HCEC 1CT (cell line): Measurements from ENCODE around the gene SPATA18.
A peak's percentile ranks its signal among the peaks of the same experiment; 100 is the strongest.

Experiments
- DNase-seq: peaks from one replicate; pipeline ENCODE4 v3.0.0-alpha.2; 2017

SPATA18 gene, protein sequence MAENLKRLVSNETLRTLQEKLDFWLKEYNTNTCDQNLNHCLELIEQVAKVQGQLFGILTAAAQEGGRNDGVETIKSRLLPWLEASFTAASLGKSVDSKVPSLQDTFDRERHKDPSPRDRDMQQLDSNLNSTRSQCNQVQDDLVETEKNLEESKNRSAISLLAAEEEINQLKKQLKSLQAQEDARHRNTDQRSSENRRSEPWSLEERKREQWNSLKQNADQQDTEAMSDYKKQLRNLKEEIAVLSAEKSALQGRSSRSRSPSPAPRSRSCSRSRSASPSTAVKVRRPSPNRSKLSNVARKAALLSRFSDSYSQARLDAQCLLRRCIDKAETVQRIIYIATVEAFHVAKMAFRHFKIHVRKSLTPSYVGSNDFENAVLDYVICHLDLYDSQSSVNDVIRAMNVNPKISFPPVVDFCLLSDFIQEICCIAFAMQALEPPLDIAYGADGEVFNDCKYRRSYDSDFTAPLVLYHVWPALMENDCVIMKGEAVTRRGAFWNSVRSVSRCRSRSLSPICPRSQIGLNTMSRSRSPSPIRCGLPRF

DNA sequence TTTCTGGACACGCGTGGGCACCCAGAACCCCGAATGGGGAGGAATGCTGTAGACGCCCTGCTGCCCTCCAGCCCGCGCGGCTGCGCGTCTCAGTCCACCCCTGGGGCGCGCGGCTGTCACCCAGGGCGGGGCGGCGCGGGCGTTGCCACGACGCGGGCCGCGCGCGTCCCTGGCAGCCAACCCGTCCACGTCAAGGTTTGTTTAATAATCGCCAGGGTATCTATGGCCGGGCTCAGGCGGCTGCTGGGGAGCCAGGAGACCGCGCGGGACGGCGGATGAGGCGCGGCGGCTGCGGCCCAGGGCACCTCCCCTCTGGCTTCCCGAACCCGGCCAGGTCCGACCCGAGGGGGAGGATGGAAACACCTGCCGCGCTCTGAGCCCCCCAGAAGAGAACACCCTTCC lies at the start of gene SPATA18:
Gene SPATA18, plus strand, starts transcription at position 92 of the 402 bp plus-strand sequence. CDS start 401 bp downstream, outside the sequence.
- DNase-seq: no peak

DNA sequence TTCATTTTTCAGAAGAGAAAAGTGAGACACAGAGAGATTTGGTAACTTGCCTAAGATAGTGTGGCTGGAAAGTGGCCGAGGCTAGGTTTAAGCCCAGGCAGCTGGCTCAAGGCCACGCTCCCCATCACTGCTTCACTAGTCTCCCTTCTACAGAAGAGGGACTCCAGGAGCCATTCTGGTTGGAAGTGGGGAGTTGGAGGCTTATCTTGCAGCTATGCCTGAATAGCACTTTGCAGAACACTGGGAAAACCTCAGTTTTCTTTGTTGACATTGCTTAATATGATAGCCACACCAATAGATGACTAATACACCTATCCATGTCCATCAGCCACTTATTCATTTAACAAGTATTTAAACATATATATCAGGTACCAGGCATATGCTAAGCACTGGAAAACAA lies 49.5 kb upstream of the SPATA18 start:
- DNase-seq: no peak

DNA sequence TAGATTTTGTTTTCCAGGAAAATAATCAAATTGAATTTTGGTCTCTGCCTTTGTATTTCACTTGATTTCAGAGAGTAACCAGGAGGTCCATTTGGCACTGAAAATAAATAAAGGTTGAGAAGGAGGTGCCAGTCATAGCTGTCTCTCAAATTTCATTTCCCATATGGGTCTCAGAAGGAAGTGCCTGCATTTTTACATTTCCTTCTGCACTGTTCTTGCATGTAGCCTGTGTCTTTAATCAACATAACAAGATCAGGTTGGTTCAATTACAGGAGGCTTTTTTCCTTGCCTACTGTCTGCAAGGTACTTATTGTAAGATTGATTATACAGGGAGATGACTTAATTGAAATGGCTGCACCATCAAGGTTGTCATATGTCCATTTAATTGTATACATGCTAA lies 46.7 kb upstream of the SPATA18 start:
- DNase-seq: no peak

DNA sequence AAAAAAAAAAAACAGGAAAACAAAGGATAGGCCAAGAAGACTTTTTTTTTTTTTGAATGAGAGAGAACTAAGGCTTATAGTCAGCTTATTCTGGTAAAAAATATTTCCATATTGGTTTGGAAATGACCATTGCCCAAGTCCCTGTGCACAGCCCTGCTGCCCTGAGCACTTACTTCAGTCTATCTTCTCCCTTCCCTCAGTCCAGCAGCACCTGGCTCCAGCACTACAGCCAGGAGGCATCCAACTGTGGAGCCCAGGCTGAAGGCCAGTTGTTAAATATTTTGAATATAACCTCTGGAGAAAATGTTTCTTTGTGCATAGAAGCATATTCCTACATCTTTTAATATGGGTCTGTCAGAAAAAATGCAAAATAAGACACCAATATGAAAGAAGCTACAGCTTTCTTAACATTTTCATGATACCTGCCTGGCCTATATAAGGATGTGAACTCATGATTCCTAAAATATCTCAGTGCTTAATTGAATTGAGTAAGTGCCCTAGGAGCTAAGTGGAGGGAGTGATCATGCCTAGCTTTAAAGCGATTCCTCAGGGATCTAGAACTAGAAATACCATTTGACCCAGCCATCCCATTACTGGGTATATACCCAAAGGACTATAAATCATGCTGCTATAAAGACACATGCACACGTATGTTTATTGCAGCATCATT lies 45.4 kb upstream of the SPATA18 start:
- no peak for DNase-seq

DNA sequence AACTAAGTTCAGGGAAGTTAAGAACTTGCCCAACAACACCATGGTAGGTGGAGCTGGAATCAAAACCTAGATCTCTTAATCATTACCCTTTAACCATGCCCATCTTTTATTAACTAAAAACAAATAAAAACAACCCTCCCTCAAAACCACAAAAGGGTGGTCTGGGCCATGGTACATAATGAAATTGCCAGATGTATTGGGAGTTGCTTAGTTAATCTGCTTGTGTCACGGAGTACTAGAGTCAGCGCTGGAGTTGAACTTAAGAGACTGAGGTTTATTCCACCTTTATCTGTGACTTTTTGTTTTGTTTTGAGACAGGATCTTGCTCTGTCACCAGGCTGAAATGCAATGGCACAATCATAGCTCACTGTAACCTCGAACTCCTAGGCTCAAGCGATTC lies 44.2 kb upstream of the SPATA18 start:
- no peak for DNase-seq

DNA sequence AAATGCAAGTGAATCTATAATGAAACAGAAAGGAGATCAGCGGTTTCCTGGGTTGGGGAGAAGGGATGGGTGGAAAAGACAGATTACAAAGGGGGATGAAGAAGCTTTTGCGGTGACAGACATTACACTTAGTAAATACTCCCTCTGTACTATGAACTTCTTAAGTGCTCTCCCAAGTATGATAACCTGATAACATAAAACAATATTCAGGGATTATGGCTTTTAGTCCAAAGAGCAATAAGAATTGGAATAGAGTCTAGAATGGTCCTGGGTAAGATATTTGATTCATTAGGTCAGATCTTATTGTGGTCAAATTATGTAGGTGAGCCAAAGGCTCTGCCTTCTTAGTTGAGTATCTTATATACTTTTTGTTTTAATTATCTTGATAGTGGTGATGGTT lies 40.1 kb upstream of the SPATA18 start:
- DNase-seq: no peak

DNA sequence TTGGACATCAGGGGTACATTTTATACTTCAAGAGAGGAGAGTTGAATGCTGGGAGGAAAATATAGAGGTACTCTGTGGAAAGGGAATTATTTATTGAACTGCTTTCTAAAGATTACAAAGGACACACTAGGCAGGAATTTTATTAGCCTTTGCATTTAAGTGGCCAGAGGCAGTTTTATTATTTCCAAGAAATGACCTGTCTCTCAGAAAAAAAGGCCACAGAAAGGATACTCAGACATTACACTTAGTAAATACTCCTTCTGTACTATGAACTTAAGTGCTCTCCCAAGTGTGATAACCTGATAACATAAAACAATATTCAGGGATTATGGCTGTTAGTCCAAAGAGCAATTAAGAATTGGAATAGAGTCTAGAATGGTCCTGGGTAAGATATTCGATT lies 38.5 kb upstream of the SPATA18 start:
- no peak for DNase-seq

DNA sequence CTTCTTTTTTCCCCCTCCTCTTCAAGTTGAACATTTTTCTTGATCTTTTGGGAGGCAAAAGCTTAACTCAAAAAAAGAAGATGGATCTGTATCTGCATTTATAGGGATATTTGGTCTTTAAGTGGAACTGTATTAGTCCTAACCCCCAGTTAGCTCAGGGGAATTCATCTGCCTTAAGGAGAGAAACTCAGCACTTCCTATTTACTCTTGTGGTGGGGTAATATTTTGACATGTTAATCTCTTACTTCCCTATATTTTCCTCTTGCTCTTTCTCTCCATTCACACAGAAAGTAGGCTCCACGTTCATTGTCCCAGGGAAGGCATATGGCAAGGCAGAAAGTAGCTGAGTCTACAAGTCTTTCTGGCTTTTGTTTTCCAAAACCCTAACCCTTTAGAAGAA lies 36.2 kb upstream of the SPATA18 start:
- no peak for DNase-seq

DNA sequence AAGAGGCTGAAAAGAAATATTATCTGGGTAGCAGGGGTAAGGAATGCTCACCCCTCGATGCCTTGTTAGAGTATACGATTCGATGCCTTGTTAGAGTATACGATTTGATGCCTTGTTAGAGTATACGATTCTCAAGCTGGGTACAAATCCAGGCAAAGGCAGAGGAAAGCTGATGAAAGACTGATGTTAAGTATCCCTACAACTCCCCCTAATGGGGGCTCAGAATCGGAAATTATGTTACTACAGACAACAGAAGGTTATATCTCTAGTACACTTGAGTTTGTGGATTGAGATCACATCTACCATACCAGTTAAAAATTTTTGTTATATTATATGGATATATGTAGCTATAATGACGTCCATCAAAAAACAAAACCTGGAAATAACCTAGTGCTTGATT lies 35.7 kb upstream of the SPATA18 start:
- no peak for DNase-seq

DNA sequence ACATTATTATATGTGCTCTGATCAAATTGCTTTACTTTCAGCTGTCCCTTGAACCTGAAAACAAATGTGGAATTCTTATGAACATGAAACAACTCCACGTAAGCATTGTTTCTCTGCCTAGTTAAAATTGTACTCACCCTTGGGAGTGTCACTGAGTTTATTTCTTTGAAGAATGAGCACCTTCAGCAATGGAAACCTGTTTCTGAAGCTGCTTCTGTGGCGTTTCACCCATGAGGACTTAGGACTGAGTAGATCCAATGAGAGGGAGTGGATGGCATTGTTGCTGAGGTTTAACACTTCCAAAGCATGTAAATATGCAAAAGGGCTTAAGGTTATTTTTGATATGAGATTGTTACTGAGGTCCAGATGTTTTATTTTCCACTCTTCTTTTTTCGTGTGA lies 34.1 kb upstream of the SPATA18 start:
- no peak for DNase-seq

DNA sequence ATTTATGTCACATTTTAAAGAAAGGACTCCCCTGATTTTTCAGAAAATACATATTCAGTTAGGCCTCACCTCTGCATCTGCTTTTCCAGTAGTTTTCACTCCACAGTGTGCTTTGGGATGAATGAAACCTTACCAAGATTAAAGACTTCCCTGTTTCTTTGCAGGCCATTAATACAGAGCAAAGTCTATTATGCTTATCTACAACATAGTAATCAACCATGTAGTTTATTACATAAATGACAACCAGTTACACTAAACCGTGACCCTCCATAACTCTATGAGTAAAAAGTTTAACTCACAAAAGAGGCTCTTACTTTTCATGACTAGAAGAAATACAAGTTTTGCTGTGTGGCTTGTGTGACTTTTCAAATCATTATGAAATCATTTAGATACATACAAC lies 33.3 kb upstream of the SPATA18 start:
- no peak for DNase-seq

DNA sequence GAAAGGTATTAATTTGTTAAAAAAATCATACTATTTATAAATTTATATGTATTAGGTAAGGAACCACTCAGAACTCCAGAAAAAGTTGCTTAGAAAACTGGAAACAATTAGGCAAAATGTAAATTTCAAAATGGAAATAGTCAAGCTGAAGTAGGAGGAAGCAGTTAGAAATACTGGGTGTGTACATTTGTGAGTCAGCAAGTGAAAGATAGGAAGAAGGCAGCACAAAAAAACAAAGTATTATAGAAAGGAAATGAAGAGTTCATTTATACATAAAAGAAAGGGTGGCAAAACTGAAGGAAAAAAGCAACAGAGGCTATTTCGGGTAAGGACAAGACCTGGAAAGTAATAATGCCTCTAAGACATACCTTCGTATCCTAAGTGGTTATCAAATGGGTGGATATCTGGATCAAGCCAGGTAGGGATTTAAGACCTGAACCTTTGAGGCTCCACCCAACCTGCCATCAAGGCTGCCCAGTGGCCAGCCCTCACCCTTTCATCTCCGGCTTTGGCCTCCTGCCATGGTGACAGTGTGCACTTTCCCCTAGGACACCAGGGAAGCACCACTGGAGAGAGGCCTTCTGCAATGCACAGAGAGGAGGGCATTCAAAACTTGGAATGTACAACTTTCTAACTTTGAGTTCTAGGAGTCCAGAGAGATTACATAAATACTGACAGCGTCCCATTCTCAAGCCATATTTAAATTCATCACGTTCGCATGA lies 31.0 kb upstream of the SPATA18 start, which contains the start of gene LRRC66:
Gene LRRC66, minus strand, starts transcription at position 428 of the 722 bp plus-strand sequence. CDS start 2,750 bp downstream, outside the sequence.
- DNase-seq: no peak

DNA sequence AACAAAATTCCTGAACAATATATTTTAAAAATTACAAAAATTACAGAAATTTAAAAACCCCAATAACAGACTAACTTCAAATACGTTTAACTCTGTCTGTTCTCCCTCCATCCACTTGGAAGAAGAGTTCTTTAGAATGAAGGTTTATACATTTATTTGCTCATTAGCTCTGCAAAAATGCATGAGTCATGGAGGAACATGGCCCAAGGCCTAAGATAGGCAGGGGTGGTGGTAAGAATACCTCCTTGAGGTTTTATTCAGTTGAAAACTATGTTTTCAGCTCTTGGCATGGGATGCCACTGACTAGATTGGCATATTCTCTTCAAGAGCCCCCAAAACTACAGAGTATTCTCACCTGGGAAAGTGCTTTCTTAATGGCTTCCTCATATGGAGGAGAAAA lies 22.1 kb upstream of the SPATA18 start:
- DNase-seq: peak; percentile 32

DNA sequence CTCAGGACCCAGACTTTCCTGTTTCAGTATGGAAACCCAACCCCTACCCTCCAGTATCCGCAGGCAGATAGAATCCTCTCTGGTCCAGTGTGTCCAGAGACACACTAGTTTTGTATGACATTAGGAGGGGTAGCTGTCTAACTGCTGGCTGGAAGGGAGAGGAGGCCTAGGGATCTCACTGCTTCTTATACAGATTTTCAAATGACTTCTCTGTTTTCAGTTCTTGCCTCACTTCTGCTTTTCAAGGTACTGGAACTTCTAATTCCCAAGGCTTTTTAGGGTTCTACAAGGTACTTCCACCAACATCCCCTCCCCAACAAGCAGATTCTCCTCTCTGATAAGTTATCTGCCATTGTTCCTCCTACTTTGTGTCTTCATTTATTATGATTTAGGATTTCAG lies 19.1 kb upstream of the SPATA18 start:
- DNase-seq: no peak

DNA sequence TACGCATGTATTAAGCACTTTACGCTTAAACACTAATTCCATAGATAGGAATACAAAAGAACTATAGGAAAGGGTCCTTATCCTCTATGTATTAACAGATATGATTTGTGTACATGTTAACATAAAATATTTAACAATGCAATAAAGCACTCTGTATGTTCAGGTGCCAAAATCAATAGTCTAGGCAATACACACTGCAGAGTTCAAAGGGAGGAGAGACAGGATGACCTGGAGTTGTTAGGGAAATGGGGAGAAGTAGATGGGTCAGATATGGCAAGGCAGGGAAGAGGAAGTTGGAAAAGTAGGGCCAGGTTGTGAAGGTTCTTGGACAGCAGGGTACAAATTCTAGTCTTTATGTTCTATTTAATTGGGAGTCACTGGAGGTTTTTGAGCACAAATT lies 15.9 kb upstream of the SPATA18 start:
- no peak for DNase-seq

DNA sequence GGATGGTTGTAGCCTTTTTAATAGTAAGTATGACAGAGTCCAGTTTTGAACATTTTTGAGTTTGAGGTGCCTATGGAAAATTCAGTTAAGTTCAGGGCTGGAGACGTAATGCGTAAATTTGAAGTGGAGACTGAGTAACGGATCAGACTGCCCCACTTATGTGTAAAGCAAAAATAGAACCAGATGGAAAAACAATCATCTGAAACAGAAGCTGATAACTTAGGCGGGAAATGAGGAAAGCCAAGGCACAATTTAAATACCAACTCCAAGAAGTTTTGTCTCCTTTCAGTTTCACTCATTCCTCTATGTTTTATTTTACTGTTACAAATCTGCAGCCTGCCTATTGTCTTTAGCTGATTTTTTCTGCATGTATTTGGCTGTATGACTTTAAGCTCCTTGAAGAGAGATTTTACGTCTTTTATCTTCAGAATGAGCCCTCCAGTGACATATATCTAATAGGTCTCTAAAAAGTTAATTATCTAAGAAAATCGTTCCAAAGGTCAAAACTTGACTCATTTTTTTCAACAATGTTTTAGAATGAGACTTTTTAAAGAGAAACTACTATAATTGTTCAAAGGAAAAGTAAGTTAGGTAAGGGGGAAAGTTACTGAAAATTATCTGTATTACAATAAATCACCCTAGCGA lies 14.1 kb upstream of the SPATA18 start:
- DNase-seq: no peak

DNA sequence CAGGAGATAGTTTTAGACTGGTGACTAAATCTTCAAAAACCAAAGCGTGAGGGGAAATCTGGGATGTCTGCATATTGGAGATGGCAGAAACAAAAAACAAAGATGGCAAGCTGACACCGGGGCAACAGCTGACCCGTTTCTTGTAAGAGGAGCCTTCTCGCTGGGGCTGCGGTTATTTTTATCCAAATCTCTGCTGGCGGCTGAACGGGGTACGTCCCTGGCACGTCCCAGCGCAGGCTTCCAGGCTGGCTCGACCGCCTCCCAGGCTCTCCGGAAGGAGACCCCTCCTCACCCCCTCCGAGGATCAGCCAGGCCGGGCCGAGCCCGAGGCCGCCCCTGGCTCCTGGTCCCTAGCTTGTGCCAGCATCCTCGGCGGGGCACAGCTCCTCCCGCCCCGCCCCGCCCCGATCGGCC lies 13.4 kb upstream of the SPATA18 start:
- DNase-seq: peak; percentile 7

DNA sequence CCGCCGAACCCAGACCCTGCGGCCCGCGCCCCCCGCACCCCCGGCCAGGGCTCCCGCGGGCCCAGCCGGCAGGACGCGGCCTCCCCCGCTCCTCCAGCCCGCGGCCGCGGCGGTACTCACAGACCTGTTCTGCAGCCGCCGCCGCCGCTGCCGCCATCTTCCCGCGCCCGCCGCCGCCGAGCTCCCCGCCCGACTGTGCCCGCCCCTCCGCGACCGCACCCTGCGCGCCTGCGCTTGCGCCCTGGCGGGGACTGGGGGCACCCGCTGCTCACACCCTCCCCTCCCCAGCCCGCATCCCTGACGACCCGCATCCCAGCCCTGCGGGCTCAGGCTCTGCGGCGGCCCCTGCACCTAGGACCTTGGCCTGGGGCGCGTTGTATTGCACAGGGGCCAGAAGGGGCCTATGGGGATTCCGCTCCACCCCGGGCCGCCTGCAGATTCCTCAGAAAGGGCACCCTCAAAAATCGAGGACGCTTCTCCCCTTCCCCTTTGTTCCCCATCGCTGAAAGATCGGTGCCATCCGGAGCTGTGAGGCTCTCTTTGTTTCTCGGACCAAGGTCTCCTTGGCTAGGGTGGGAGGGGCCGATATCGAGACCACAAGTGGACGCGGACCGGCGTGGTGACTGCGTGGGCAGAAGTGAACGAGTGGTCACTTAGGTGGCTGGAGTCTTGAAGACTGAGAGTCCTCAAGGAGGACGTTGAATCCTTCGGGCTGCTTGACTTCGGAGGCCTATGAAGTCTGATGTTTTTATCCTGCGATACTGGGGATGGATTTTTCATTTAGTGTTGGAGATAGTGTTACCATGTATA lies 12.8 kb upstream of the SPATA18 start, which contains the start of gene SGCB:
Gene SGCB, minus strand, starts transcription at position 197 of the 810 bp plus-strand sequence. Its CDS starts 40 bp downstream, at position 157.
- peak; percentile 22 for DNase-seq

DNA sequence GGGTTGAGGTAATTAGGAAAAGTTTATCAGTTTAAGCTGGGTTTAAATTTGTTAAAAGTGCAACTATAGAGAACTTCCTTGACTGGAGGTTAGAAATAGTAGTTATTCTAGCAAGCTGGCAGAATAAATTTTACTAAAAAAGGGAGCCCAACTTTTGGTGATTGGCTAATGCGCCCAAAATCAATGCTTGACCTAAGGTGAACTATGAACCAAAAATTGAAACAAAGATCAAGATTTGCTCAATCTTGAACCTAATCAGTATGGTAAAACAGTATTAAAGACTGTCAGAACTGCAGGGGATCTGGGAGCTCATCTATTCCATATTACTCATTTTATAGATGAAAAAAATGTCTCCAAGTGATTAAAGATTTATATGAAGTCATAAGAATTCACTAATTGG lies 6.1 kb upstream of the SPATA18 start:
- DNase-seq: no peak

DNA sequence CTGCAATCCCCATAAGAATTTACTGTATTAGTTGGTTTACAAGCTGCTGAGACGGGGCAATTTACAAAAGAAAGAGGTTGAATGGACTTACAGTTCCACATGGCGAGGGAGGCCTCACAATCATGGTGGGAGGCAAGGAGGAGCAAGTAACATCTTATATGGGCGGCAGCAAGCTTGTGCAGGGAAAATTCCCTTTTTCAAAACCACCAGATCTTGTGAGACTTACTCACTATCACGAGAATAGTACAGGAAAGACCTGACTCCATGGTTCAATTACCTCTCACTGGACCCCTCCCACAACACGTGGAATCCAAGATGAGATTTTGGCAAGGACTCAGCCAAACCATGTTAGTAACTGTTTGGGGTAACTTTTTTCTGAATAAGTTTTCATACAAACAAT lies 1.8 kb upstream of the SPATA18 start:
- no peak for DNase-seq

DNA sequence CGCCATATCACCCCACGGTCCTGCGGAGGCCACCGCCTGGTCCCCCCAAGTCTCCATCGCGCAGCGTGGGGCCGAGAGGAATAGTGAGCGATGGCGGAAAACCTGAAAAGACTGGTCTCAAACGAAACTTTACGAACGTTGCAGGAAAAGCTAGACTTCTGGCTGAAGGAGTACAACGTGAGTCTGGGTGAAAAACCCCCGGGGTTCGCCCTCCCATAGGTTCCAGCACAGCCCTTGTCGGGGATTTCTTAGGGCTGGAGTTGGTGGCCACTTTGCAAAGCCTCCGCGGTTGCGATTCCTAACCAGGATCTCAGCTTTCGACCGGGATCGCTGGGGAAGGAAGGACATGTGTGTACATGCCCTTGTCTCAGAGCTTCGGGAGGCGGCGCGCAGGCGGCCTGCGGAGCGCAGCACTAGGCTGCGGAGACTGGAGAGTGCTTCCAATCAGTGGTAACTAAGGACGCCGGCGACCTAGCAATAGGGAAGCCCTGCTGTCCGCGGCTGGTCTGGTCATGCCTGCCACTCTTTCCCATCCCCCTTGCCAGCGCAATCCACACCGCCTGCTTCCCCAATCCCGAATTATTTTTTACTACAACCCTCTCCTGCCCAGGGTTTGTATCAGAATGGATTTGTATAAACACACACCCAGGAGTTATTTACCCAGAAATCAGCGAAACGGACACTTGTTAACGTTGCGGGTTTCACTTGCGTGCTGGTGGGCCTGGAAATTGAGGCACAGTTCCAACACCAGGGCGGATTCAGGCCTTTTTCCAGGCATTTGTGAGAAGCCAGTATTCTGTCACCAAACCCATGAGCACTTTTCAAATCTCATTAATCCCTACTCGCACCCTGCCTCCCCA lies 741 bp downstream of the SPATA18 start:
- DNase-seq: peak; percentile 64
